GM21423 (cell line): ENCODE measurements around the gene FABP2.
"Not testable (repeated sequence)": the region's sequence is repeated elsewhere in the genome, so short reads cannot be mapped to it uniquely, and the experiment has no call there.

Experiments used
- ATAC-seq: cut with Tn5 transposase; IDR thresholded peaks from one replicate; pipeline ENCODE4 v1.9.1; 2021; ENCODE audit warnings: mild to moderate bottlenecking, moderate library complexity; ENCODE audit not compliant: unreplicated experiment

FABP2 gene

GRCh38 chr4:119321921-119322687 lies at the start of gene FABP2:
FABP2 (minus strand) TSS chr4:119322138; CDS start chr4:119322102, 36 bp downstream.
- no peak for ATAC-seq

- ATAC-seq: peak; percentile 29
These were observed 49.2 kb upstream of the FABP2 start for GRCh38 chr4:119370951-119371683.

GRCh38 chr4:119370392-119370791 lies 48.5 kb upstream of the FABP2 start:
- ATAC-seq: peak; percentile 97

- ATAC-seq: not testable (repeated sequence)
These were observed 44.9 kb upstream of the FABP2 start for GRCh38 chr4:119366802-119367201.

- not testable (repeated sequence) for ATAC-seq
These were observed 42.3 kb upstream of the FABP2 start for GRCh38 chr4:119364203-119364602.

- not testable (repeated sequence) for ATAC-seq
These were observed 41.4 kb upstream of the FABP2 start for GRCh38 chr4:119363372-119363771.

- not testable (repeated sequence) for ATAC-seq
These were observed 40.5 kb upstream of the FABP2 start for GRCh38 chr4:119362413-119362812.

- ATAC-seq: not testable (repeated sequence)
These were observed 37.9 kb upstream of the FABP2 start for GRCh38 chr4:119359873-119360272.

GRCh38 chr4:119356796-119357195 lies 34.9 kb upstream of the FABP2 start:
- ATAC-seq: not testable (repeated sequence)

- ATAC-seq: not testable (repeated sequence)
These were observed 34.1 kb upstream of the FABP2 start for GRCh38 chr4:119356041-119356440.

GRCh38 chr4:119353364-119353763 lies 31.4 kb upstream of the FABP2 start:
- ATAC-seq: not testable (repeated sequence)

GRCh38 chr4:119348169-119348568 lies 26.2 kb upstream of the FABP2 start:
- ATAC-seq: not testable (repeated sequence)

- ATAC-seq: not testable (repeated sequence)
These were observed 21.4 kb upstream of the FABP2 start for GRCh38 chr4:119343293-119343692.

- ATAC-seq: not testable (repeated sequence)
These were observed 18.0 kb upstream of the FABP2 start for GRCh38 chr4:119339895-119340294.

- no peak for ATAC-seq
These were observed 15.1 kb upstream of the FABP2 start for GRCh38 chr4:119337010-119337409.

- not testable (repeated sequence) for ATAC-seq
These were observed 14.5 kb upstream of the FABP2 start for GRCh38 chr4:119336332-119336979.

- no peak for ATAC-seq
These were observed 8.1 kb upstream of the FABP2 start for GRCh38 chr4:119329835-119330620.

- ATAC-seq: no peak
These were observed 6.8 kb upstream of the FABP2 start for GRCh38 chr4:119328695-119329094.

GRCh38 chr4:119317990-119318389 lies 3.9 kb downstream of the FABP2 start:
- ATAC-seq: no peak

GRCh38 chr4:119315036-119315435 lies 6.9 kb downstream of the FABP2 start:
- ATAC-seq: no peak

- ATAC-seq: peak; percentile 62
These were observed 7.6 kb downstream of the FABP2 start for GRCh38 chr4:119314356-119314755.
